CD14-positive monocyte (primary cell): ENCODE data around the gene EFEMP2. TPM values are rescaled to one million over a fixed set of nuclear protein-coding genes. Genes with fewer than 3 reads are reported as not detected.

ENCODE experiments used
- DNase-seq, 3 donors: peaks; one replicate each; pipeline ENCODE4 v3.0.0-alpha.2; 2011 to 2022
- H2AFZ ChIP-seq: 2 replicates; pipeline ENCODE4 v1.6.0; 2012; ENCODE audit warnings: mild to moderate bottlenecking, low read depth, low read length, inconsistent platforms; ENCODE audit not compliant: insufficient read depth, poor library complexity, severe bottlenecking
- H3K27ac ChIP-seq, 2 donors: 1 replicate in 1 of 2; 2 replicates in 1 of 2; pipeline ENCODE4 v1.5.1; 2012 to 2013; ENCODE audit warnings: low read length in 2 of 2, control low read depth in 1 of 2, inconsistent platforms in 1 of 2, low read depth in 1 of 2, mild to moderate bottlenecking in 1 of 2
- H3K27me3 ChIP-seq, 2 donors: one replicate each; pipeline versions ENCODE4 v1.6.0 to v1.6.1; 2011 to 2013; ENCODE audit warnings: low read length in 2 of 2; ENCODE audit not compliant: control insufficient read depth in 2 of 2, insufficient read depth in 2 of 2
- H3K36me3 ChIP-seq, 2 donors: replicated peaks in 1 of 2; 1 replicate in 1 of 2; 2 replicates in 1 of 2; pipeline versions ENCODE4 v1.5.1 to v1.6.1; 2012 to 2013; ENCODE audit warnings: low read length in 2 of 2, control low read depth in 1 of 2, inconsistent platforms in 1 of 2, mild to moderate bottlenecking in 1 of 2; ENCODE audit not compliant: insufficient read depth in 2 of 2, control insufficient read depth in 1 of 2
- H3K4me1 ChIP-seq, 2 donors: 1 replicate in 1 of 2; 2 replicates in 1 of 2; pipeline versions ENCODE4 v1.5.1 to v1.6.1; 2012 to 2013; ENCODE audit warnings: low read length in 2 of 2, control low read depth in 1 of 2, inconsistent platforms in 1 of 2, mild to moderate bottlenecking in 1 of 2, moderate library complexity in 1 of 2; ENCODE audit not compliant: insufficient read depth in 2 of 2, control insufficient read depth in 1 of 2
- H3K4me2 ChIP-seq: replicated peaks from 2 replicates; pipeline ENCODE3; 2012; ENCODE audit warnings: low read length, moderate library complexity, mild to moderate bottlenecking; ENCODE audit not compliant: poor library complexity, severe bottlenecking; ENCODE audit errors: extremely low read depth
- H3K4me3 ChIP-seq, 3 experiments: fragments of 200-600 bp in 1 of 3; sonication (generic) in 1 of 3; replicated peaks in 1 of 3; 1 replicate in 2 of 3; 2 replicates in 1 of 3; pipeline ENCODE4 v1.5.1; 2011 to 2013; ENCODE audit warnings: low read length in 3 of 3, mild to moderate bottlenecking in 3 of 3, control low read depth in 2 of 3, low read depth in 2 of 3, inconsistent platforms in 1 of 3, moderate library complexity in 1 of 3
- H3K79me2 ChIP-seq: 2 replicates; pipeline ENCODE4 v1.6.0; 2012; ENCODE audit warnings: mild to moderate bottlenecking, control low read depth, inconsistent platforms, low read length, moderate library complexity; ENCODE audit not compliant: insufficient read depth
- H3K9ac ChIP-seq: 2 replicates; pipeline ENCODE4 v1.6.0; 2017; ENCODE audit warnings: low read length, mild to moderate bottlenecking; ENCODE audit not compliant: insufficient read depth, poor library complexity, severe bottlenecking
- H3K9me3 ChIP-seq, 2 donors: replicated peaks in 1 of 2; 1 replicate in 1 of 2; 2 replicates in 1 of 2; pipeline versions ENCODE4 v1.5.1 to v1.6.1; 2012 to 2013; ENCODE audit warnings: low read length in 2 of 2, control low read depth in 1 of 2; ENCODE audit not compliant: control insufficient read depth in 1 of 2, insufficient read depth in 1 of 2
- H4K20me1 ChIP-seq: 2 replicates; pipeline ENCODE4 v1.6.0; 2012; ENCODE audit warnings: mild to moderate bottlenecking, low read length, control low read depth, moderate library complexity; ENCODE audit not compliant: insufficient read depth
- H3K27ac Mint-ChIP-seq, 7 donors: one replicate each; pipeline ENCODE4 v1.8.0; 2020; ENCODE audit warnings: mild to moderate bottlenecking in 7 of 7, mixed read lengths in 7 of 7, moderate library complexity in 6 of 7, inconsistent platforms in 2 of 7
- H3K27me3 Mint-ChIP-seq, 3 donors: one replicate each; pipeline ENCODE4 v1.8.0; 2021 to 2022; ENCODE audit warnings: low read depth in 3 of 3, mild to moderate bottlenecking in 3 of 3, mixed read lengths in 3 of 3, moderate library complexity in 3 of 3, inconsistent platforms in 1 of 3
- H3K36me3 Mint-ChIP-seq, 2 donors: one replicate each; pipeline ENCODE4 v1.8.0; 2020; ENCODE audit warnings: mixed read lengths in 2 of 2, inconsistent platforms in 1 of 2, mild to moderate bottlenecking in 1 of 2
- H3K4me1 Mint-ChIP-seq: one replicate; pipeline ENCODE4 v1.8.0; 2020; ENCODE audit warnings: mild to moderate bottlenecking, mixed read lengths
- H3K4me3 Mint-ChIP-seq, 2 donors: one replicate each; pipeline ENCODE4 v1.8.0; 2020; ENCODE audit warnings: mild to moderate bottlenecking in 2 of 2, mixed read lengths in 2 of 2, moderate library complexity in 1 of 2
- H3K9me3 Mint-ChIP-seq, 7 donors: one replicate each; pipeline ENCODE4 v1.8.0; 2020 to 2022; ENCODE audit warnings: mixed read lengths in 7 of 7, mild to moderate bottlenecking in 6 of 7, moderate library complexity in 6 of 7, inconsistent platforms in 2 of 7
- WGBS: methylation state at CpG from one replicate; pipeline ENCODE4 v1.1.5; 2013; ENCODE audit warnings: missing lambda C conversion rate; ENCODE audit not compliant: insufficient coverage; 5-methylcytosine and 5-hydroxymethylcytosine counted together
- intact Hi-C, 2 donors: fragments of 100-400 bp; cut with micrococcal nuclease; formaldehyde crosslinking; loops; one replicate each; pipeline versions ENCODE4 v1.15.0 to v1.15.1; 2023
- polyA plus RNA-seq, 3 donors: library from polyadenylated mRNA; depleted of rRNA in 1 of 3; unstranded in 2 of 3; stranded (reverse) in 1 of 3; fragments of 300-500 nt in 2 of 3; fragments of >200 nt in 1 of 3; fragmentation: Illumina TruSeq in 2 of 3; gene quantifications; 1 replicate in 2 of 3; 2 replicates in 1 of 3; pipeline ENCODE4 v1.2.3, GENCODE V29; 2012 to 2021
- TF ChIP-seq, protein P1 (sequence below): fragments of 200-600 bp; IDR thresholded peaks from one replicate; pipeline ENCODE4 v1.8.0; 2022; ENCODE audit warnings: antibody characterized with exemption, mild to moderate bottlenecking

Gene EFEMP2
- polyA plus RNA-seq, 3 donors: 0.44 to 14.7 TPM; not detected in 1

DNA sequence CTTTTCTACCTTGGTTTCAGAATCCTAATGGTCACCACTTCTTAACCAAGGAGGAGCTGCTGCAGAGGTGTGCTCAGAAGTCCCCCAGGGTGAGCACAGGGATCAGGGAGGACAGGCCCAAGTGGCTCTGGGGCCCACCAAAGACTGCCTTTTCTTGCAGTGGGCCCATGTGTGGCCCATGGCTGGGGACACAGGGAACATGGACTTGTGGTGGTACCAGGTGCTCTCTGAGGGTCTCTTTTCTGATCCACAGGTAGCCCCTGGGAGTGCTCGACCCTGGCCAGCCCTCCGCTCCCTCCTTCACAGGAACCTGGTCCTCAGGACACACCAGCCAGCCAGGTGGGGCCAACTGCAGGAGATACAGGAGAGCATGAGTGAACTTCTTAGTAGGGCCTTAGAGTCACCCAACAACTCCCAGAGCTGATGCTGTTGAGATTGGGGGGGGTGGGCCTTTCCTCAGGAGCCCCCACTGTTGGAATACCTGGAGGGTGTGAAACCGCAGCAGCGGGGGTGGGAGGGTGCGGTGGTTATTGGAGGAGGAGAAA, 10.3 kb downstream of the EFEMP2 start:
- H3K27ac ChIP-seq: no peak overlapping the region

DNA sequence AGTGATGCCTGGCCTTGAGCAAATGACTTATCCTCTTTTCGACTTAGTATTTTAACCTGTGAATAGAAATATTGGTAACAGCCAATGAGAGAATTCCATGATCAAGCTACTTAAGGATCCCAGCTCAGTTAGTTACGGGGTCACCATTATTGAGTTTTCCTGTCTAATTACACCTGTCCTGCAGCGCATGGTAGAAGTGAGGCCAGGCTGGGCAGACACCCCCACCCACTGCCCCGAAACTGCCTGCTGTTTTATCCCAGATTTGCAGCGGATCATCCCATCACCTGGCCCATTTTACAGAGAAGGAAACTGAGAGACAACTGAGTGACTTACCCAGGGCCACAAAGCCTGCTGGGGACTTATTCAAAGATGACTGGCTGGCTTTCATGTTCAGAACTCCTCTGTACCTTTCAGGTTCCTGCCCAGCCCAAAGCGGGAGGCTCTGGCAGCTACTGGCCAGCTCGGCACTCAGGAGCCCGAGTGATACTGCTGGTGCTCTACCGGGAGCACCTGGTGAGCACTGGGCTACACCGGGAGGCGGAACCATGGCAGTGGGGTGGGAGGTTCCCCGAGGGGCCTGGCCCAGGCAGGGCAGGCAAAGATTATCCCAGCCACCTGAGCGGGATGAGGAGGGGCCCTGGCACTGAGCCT, 10.9 kb downstream of the EFEMP2 start:
- Histone ChIP-seq H3K9me3 (no peaks in the 10 kb centered on the region), H3K79me2 (peaks cover 44% of the 10 kb centered on the region), H2AFZ (no peak overlapping the region), H3K4me2 (peak overlapping the region; percentile 96), H3K4me1 (peaks cover 29 to 38% of the 10 kb centered on the region in 2 donors), H3K9ac (no peak overlapping the region), H3K36me3 (peaks cover 46 to 53% of the 10 kb centered on the region in 2 donors), H3K4me3 (peak overlapping the region in 2 of 3 experiments; percentile 92 to 98), H3K27ac (peak overlapping the region in 1 of 2 donors; percentile 86), H4K20me1 (peaks cover 48% of the 10 kb centered on the region), H3K27me3 (no peaks in the 10 kb centered on the region)
- TF ChIP-seq, protein P1, sequence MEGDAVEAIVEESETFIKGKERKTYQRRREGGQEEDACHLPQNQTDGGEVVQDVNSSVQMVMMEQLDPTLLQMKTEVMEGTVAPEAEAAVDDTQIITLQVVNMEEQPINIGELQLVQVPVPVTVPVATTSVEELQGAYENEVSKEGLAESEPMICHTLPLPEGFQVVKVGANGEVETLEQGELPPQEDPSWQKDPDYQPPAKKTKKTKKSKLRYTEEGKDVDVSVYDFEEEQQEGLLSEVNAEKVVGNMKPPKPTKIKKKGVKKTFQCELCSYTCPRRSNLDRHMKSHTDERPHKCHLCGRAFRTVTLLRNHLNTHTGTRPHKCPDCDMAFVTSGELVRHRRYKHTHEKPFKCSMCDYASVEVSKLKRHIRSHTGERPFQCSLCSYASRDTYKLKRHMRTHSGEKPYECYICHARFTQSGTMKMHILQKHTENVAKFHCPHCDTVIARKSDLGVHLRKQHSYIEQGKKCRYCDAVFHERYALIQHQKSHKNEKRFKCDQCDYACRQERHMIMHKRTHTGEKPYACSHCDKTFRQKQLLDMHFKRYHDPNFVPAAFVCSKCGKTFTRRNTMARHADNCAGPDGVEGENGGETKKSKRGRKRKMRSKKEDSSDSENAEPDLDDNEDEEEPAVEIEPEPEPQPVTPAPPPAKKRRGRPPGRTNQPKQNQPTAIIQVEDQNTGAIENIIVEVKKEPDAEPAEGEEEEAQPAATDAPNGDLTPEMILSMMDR: no peak
- H3K36me3 Mint-ChIP-seq: peaks cover 35 to 52% of the 10 kb centered on the region in 2 donors
- peaks cover 0 to 2% (median 0%) of the 10 kb centered on the region in 7 donors for H3K9me3 Mint-ChIP-seq
- intact Hi-C loops: no loop called here
- peaks cover 32% of the 10 kb centered on the region for H3K4me1 Mint-ChIP-seq
- peak overlapping the region; percentile 91 to 96 for H3K4me3 Mint-ChIP-seq
- peak overlapping the region in 3 of 7 donors; percentile 97 to 99 (median 99) for H3K27ac Mint-ChIP-seq
- DNase-seq: no peak
- H3K27me3 Mint-ChIP-seq: peaks cover 0 to 2% (median 1%) of the 10 kb centered on the region in 3 donors
- 95% methylated on average over 7 of the region's 13 CpGs for WGBS

More for the DNA sequence above, 10.3 kb downstream of the EFEMP2 start:
- peaks cover 0 to 2% (median 0%) of the 10 kb centered on the region in 7 donors for H3K9me3 Mint-ChIP-seq
- H3K4me1 Mint-ChIP-seq: peaks cover 36% of the 10 kb centered on the region
- peak overlapping the region in 1 of 7 donors; percentile 43 for H3K27ac Mint-ChIP-seq
- Histone ChIP-seq H3K79me2 (peaks cover 38% of the 10 kb centered on the region), H3K4me1 (peaks cover 29 to 39% of the 10 kb centered on the region in 2 donors), H3K4me3 (no peak overlapping the region), H4K20me1 (peaks cover 48% of the 10 kb centered on the region), H2AFZ (no peak overlapping the region), H3K9me3 (no peaks in the 10 kb centered on the region), H3K9ac (no peak overlapping the region), H3K4me2 (no peak overlapping the region), H3K36me3 (peaks cover 48 to 58% of the 10 kb centered on the region in 2 donors), H3K27me3 (no peaks in the 10 kb centered on the region)
- no peak for DNase-seq
- H3K4me3 Mint-ChIP-seq: no peak overlapping the region
- H3K36me3 Mint-ChIP-seq: peaks cover 40 to 56% of the 10 kb centered on the region in 2 donors
- H3K27me3 Mint-ChIP-seq: peaks cover 0 to 2% (median 1%) of the 10 kb centered on the region in 3 donors
- 100% methylated on average over 3 of the region's 5 CpGs for WGBS
- intact Hi-C loops: no loop called here
- TF ChIP-seq, protein P1: no peak
